ENCODE data around the gene DNAJB11. TPM values are rescaled to one million over a fixed set of nuclear protein-coding genes. Genes with fewer than 3 reads are reported as not detected.

The DNAJB11 gene
- total and polyA plus RNA-seq, 2 of the 4 experiments (the other 2 are of a cell fraction) = 27.4 to 48.6 TPM

DNA sequence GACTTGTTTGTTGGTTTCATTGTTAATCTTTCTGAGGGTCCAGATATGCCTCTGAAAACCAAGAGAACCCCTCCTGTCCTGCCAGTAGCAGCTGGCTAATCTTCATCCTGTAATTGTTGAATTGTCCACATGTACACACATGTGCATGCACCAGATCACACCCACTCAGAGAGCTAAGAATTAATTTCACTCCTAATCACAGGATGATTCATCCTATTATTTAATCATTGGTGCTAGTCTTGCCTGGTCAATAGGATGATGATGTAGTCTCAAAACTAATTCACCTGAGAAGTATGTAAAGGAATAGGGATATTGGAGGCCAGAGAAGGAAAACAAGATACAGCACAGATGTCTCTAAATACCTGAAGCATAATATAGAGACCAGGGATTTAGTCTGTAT lies 34.6 kb downstream of the DNAJB11 start:
- H2AFZ ChIP-seq (replicated peaks; ENCODE audit: low read length, poor library complexity) = no peak overlapping the region
- no peak overlapping the region for H2BK5ac ChIP-seq (ENCODE audit: low read depth, low read length, poor library complexity, severe bottlenecking)
- H3K4me2 ChIP-seq (ENCODE audit: low read depth, low read length) = no peak overlapping the region
- POLR2A ChIA-PET (ENCODE audit: unreplicated experiment) = no interaction called here
- dilution Hi-C loops (cut with HindIII; ENCODE audit: low sequenced_read_pairs, unreplicated experiment) = no loop called here
- H3K27ac ChIP-seq (ENCODE audit: insufficient read depth, low read length) = no peak overlapping the region
- no peaks in the 10 kb centered on the region for H3K9me1 ChIP-seq (ENCODE audit: insufficient read depth, low read length)
- in situ Hi-C loops (cut with MboI; ENCODE audit: low sequenced_read_pairs) = no loop called here
- no peaks in the 10 kb centered on the region for H3K79me1 ChIP-seq (ENCODE audit: low read depth in 1 of 2, low read length in 2 of 2)
- no peaks in the 10 kb centered on the region for H3K4me1 ChIP-seq (ENCODE audit: control insufficient read depth, insufficient read depth, low read length)
- CTCF ChIA-PET = no interaction called here
- intact Hi-C loops (cut with micrococcal nuclease) = no loop called here
- H3K36me3 ChIP-seq (ENCODE audit: control insufficient read depth, insufficient read depth, low read length) = no peaks in the 10 kb centered on the region
- no peak overlapping the region for H4K5ac ChIP-seq (ENCODE audit: low read depth, low read length)
- H3K4ac ChIP-seq (ENCODE audit: low read depth, low read length) = no peak overlapping the region
- H2AK9ac ChIP-seq (replicated peaks; ENCODE audit: low read depth, low read length, poor library complexity) = no peak overlapping the region
- H2AK5ac ChIP-seq (ENCODE audit: low read depth, low read length) = no peak overlapping the region
- no peak overlapping the region for H4K91ac ChIP-seq (ENCODE audit: insufficient read depth, low read depth, low read length)
- no peaks in the 10 kb centered on the region for H3K9me3 ChIP-seq (ENCODE audit: control insufficient read depth, insufficient read depth, low read length)
- H3K23ac ChIP-seq (ENCODE audit: low read depth, low read length) = no peak overlapping the region
- BruUV-seq (replicated peaks) = no TSS peak
- no peak overlapping the region for H3K4me3 ChIP-seq (ENCODE audit: insufficient read depth, low read depth, low read length)
- DNase-seq (no peak), ATAC-seq (ENCODE audit: low read depth) (no peak)
- peaks cover 9% of the 10 kb centered on the region for H3K27me3 ChIP-seq (ENCODE audit: control insufficient read depth, insufficient read depth, low read length)
- H2BK15ac ChIP-seq (ENCODE audit: low read depth, low read length) = no peak overlapping the region
- H4K8ac ChIP-seq (ENCODE audit: low read depth in 2 of 2, low read length in 2 of 2) = no peak overlapping the region
- H3K56ac ChIP-seq (ENCODE audit: extremely low read depth, insufficient read depth, low read length) = no peak overlapping the region
- no peak overlapping the region for H2BK20ac ChIP-seq (ENCODE audit: low read depth, low read length)
- no peak overlapping the region for H3K18ac ChIP-seq (ENCODE audit: low read depth, low read length)
- no peak overlapping the region for H3K9ac ChIP-seq (ENCODE audit: low read depth, low read length)
- H2BK120ac ChIP-seq (ENCODE audit: low read depth, low read length) = no peak overlapping the region
- H4K20me1 ChIP-seq (ENCODE audit: insufficient read depth, low read length) = no peaks in the 10 kb centered on the region
- TF ChIP-seq MAZ (IDR thresholded peaks at IDR 0.05; ENCODE audit: borderline replicate concordance, low read depth, low read length) = no peak
- TF ChIP-seq MAFK (IDR thresholded peaks at IDR 0.05; ENCODE audit: low read depth, low read length) = no peak
- TF ChIP-seq, protein P1, sequence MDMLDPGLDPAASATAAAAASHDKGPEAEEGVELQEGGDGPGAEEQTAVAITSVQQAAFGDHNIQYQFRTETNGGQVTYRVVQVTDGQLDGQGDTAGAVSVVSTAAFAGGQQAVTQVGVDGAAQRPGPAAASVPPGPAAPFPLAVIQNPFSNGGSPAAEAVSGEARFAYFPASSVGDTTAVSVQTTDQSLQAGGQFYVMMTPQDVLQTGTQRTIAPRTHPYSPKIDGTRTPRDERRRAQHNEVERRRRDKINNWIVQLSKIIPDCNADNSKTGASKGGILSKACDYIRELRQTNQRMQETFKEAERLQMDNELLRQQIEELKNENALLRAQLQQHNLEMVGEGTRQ (IDR thresholded peaks at IDR 0.05; ENCODE audit: low read depth, low read length) = no peak
- TF ChIP-seq, protein P2, sequence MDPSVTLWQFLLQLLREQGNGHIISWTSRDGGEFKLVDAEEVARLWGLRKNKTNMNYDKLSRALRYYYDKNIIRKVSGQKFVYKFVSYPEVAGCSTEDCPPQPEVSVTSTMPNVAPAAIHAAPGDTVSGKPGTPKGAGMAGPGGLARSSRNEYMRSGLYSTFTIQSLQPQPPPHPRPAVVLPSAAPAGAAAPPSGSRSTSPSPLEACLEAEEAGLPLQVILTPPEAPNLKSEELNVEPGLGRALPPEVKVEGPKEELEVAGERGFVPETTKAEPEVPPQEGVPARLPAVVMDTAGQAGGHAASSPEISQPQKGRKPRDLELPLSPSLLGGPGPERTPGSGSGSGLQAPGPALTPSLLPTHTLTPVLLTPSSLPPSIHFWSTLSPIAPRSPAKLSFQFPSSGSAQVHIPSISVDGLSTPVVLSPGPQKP (IDR thresholded peaks at IDR 0.05; ENCODE audit: borderline replicate concordance, low read depth, low read length) = no peak
- TF ChIP-seq POLR2A (IDR thresholded peaks at IDR 0.05; ENCODE audit: low read depth, low read length) = no peak
- no peak for TF ChIP-seq SMC3 (IDR thresholded peaks at IDR 0.05; ENCODE audit: low read depth, low read length)
- TF ChIP-seq NFE2L2 (IDR thresholded peaks at IDR 0.05; ENCODE audit: low read depth, low read length) = no peak
- no peak overlapping the region for H3K14ac ChIP-seq (replicated peaks; ENCODE audit: low read depth, low read length)

Measured in IMR-90 (cell line).